Mucosa of stomach (tissue), 1 donor: ENCODE results near the gene HCK.

ENCODE experiments used
- H3K27me3 ChIP-seq: one replicate; pipeline ENCODE4 v1.7.0; 2013; ENCODE audit warnings: mild to moderate bottlenecking, low read length; ENCODE audit not compliant: control insufficient read depth, insufficient read depth
- H3K36me3 ChIP-seq: one replicate; pipeline ENCODE4 v1.7.0; 2013; ENCODE audit warnings: low read length; ENCODE audit not compliant: control insufficient read depth, insufficient read depth
- H3K4me1 ChIP-seq: one replicate; pipeline ENCODE4 v1.7.0; 2013; ENCODE audit warnings: mild to moderate bottlenecking, low read length; ENCODE audit not compliant: control insufficient read depth, insufficient read depth
- H3K4me3 ChIP-seq: one replicate; pipeline ENCODE4 v1.7.0; 2013; ENCODE audit warnings: low read length
- H3K9ac ChIP-seq: one replicate; pipeline ENCODE4 v1.7.0; 2013; ENCODE audit warnings: mild to moderate bottlenecking, low read length, moderate library complexity
- H3K9me3 ChIP-seq: one replicate; pipeline ENCODE4 v1.7.0; 2013; ENCODE audit warnings: mild to moderate bottlenecking, low read length, moderate library complexity; ENCODE audit not compliant: control insufficient read depth
- donor health status: Pancreatic carcinoma.

HCK gene

DNA sequence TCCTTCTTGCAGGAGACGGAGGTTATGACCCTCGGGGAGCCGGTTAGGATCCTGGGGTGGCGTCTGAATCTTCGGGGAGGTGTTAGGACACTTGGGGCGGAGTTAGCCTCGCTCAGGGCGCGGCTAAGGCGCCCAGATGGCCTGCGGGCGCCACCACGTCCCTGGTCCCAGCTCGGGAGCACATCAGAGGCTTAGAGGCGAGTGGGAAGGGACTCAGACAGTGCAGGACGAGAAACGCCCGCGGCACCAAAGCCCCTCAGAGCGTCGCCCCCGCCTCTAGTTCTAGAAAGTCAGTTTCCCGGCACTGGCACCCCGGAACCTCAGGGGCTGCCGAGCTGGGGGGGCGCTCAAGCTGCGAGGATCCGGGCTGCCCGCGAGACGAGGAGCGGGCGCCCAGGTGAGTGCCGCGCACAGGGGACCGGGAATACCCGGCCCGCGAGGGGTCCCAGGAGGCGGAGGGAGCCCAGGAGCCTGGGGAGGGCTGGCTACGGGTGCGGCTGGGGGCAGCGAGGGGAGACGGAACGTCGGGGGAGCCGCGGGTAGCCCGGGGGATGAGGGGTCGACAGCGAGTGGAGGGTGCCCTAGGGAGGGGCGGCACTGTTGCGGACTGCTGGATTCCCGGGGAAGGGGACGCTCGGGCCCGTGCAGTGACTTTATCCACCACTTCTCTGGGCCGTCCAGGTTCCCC lies at the start of gene HCK:
Gene HCK (plus strand): TSS at position 153 of the 688 bp plus-strand sequence.
- no peak within 1 kb of the TSS for H3K4me3 ChIP-seq
- H3K27me3 ChIP-seq: peaks cover 36% of the 10 kb centered on the region
- peaks cover 6% of the 10 kb centered on the region for H3K4me1 ChIP-seq
- no peaks in the 10 kb centered on the region for H3K36me3 ChIP-seq
- no peaks in the 10 kb centered on the region for H3K9me3 ChIP-seq
- peak within 1 kb of the TSS; percentile 39 for H3K9ac ChIP-seq

DNA sequence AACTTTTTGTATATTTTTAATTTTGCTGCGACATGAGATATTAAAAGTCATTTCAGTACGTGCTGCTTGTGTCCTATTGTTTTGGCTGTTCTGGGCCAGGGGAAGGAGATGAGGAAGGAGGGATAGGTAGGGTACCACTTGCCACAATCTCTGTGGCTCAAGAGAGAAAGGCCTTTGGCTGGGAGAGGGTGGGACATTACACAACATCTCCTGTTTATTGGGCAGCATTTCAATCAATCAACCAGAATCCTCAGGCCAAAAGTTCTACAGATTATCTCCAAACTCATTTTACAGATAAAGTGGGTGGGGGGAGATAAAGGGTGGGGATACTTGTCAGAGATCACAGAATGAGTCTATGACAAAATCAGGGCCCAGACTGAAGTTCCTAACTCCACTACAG lies 48.7 kb upstream of the HCK start:
- H3K36me3 ChIP-seq: no peaks in the 10 kb centered on the region
- no peak overlapping the region for H3K4me3 ChIP-seq
- H3K27me3 ChIP-seq: peaks cover 7% of the 10 kb centered on the region
- H3K4me1 ChIP-seq: no peaks in the 10 kb centered on the region
- H3K9ac ChIP-seq: no peak overlapping the region
- H3K9me3 ChIP-seq: no peaks in the 10 kb centered on the region

DNA sequence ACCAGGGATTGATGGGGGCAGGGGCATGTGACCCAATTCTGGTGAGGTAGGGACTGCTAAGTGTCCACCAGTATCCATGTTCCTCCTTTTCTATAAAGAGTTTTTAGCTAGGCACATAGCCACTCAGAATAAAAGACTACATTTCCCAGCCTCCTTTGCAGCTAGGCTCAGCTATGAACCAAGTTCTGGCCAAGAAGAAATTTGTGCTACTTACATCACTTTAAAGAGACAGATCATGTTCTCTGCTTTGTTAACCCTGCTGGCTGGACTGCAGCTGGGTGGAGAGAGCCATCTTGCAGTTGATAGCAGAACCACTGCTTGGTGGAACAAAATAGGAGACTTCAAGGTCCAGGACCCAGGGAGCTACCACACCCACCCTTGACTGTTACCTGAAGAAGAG lies 47.1 kb upstream of the HCK start:
- H3K9ac ChIP-seq: no peak overlapping the region
- H3K4me3 ChIP-seq: no peak overlapping the region
- H3K9me3 ChIP-seq: no peaks in the 10 kb centered on the region
- H3K27me3 ChIP-seq: peaks cover 7% of the 10 kb centered on the region
- no peaks in the 10 kb centered on the region for H3K36me3 ChIP-seq
- no peaks in the 10 kb centered on the region for H3K4me1 ChIP-seq

DNA sequence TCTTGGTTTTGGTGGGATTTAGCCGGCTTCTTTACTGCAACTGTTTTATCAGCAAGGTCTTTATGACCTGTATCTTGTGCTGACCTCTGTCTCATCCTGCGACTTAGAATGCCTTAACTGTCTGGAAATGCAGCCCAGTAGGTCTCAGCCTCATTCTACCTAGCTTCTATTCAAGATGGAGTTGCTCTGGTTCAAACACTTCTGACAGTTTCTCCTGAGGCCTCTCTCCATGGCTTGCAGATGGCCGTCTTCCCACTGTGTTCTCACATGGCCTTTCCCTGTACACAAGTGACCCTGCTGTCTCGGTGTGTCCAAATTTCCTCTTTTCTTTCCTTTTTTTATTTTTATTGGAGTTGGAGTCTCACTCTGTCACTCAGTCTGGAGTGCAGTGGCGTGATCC lies 46.0 kb upstream of the HCK start:
- Histone ChIP-seq H3K36me3 (no peaks in the 10 kb centered on the region), H3K4me3 (no peak overlapping the region), H3K27me3 (peaks cover 7% of the 10 kb centered on the region), H3K4me1 (no peaks in the 10 kb centered on the region), H3K9me3 (no peaks in the 10 kb centered on the region), H3K9ac (no peak overlapping the region)

DNA sequence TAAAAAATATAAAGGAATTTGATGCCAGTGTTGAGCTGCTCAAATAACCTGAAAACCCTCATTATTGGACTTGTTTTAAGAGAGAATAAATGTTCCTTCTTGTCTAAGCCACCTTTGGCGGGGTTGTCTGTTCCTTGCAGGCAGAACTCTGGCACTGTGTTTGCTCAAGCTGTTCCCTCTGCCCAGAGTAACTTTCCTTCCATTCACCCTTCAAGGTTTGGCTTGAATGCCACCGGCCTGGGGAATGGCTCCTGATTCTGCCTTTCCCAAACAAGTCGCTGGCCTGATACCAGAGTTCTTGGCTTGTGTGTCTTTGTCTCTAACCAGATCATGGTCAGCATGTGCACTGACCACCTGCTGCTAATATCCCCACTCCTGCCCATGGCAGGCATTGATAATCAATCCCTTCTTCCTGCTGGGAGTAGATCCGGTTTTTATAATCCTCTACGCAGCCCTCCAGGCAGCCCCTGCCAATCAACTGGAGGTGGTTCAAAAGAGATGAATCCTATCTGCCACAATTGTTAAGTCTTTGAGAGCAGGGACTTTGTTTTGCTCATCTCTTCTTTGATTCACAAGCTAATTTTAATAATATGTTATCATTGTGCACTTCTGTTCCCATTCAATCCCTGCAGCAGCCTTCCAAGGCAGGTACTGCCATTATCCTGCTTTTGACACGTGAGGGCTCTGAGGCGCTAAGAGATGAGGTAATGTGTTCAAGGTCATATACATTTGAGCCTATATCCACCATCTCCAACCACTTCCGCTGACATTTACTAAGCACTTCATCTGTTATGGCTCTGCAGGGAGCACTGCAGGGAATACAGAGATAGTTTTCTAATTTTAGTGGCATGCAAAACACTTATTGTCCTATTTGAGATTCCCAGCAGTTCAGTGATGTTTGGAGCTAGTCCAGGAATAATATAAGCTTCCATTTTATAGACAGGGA lies 44.9 kb upstream of the HCK start:
- Histone ChIP-seq H3K9ac (no peak overlapping the region), H3K4me3 (no peak overlapping the region), H3K9me3 (no peaks in the 10 kb centered on the region), H3K36me3 (no peaks in the 10 kb centered on the region), H3K4me1 (no peaks in the 10 kb centered on the region), H3K27me3 (peaks cover 7% of the 10 kb centered on the region)

DNA sequence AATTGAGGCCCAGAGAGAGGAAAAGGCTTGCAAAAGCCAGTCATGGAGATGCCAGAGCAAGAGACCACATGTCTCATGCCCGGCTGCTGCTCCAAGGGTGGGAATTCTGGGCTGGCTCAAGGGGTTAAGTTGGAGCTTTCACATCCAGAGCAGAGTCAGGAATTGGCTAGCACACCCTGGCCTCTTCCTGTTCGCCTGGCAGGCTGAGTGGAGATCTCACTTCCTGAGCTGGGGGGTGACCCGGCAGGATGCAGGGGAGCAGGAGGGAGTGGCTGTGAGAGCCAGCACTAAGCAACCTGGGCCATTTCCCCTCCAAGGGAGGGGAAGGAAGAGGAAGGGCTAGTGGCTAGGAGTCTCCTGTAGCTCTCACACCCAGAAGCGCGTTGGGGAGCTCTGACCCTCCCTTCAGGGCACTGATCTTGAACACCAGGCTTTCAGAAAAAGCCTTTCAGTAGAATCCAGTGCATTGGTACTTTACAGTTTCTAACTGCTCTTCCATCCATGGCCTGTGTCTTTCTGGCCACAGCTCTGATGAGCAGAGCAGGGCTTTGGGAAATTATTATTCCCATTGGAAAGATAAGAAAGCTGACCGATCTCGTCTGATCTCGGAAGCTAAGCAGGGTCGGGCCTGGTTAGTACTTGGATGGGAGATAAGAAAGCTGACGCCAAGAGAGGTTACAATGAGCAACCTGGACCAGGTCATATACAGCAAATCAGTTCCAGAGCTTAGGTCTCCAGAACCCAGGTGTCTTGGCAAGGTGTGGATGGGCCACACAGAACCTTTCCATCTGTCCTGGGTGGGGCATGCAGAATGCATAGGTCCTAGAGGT lies 44.0 kb upstream of the HCK start:
- no peaks in the 10 kb centered on the region for H3K9me3 ChIP-seq
- H3K4me3 ChIP-seq: no peak overlapping the region
- H3K4me1 ChIP-seq: no peaks in the 10 kb centered on the region
- no peaks in the 10 kb centered on the region for H3K36me3 ChIP-seq
- H3K9ac ChIP-seq: no peak overlapping the region
- H3K27me3 ChIP-seq: peaks cover 7% of the 10 kb centered on the region

DNA sequence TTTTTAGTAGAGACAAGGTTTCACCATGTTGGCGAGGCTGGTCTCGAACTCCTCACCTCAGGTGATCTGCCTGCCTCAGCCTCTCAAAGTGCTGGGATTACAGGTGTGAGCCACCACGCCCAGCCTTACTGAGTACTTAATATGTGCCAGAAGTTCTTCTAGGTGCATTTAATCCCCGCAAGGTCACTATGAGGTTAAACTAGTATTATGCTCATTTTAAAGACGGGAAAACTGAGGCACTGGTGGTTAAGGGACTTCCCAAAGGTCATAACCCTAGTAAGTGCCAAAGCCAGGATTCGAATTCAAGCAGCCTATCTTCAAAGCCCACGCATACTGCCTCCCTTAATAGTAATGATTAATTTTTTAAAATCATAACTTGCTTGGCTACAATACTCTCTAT lies 42.5 kb upstream of the HCK start:
- H3K4me1 ChIP-seq: no peaks in the 10 kb centered on the region
- H3K9ac ChIP-seq: no peak overlapping the region
- H3K36me3 ChIP-seq: no peaks in the 10 kb centered on the region
- H3K4me3 ChIP-seq: no peak overlapping the region
- peaks cover 7% of the 10 kb centered on the region for H3K27me3 ChIP-seq
- no peaks in the 10 kb centered on the region for H3K9me3 ChIP-seq

DNA sequence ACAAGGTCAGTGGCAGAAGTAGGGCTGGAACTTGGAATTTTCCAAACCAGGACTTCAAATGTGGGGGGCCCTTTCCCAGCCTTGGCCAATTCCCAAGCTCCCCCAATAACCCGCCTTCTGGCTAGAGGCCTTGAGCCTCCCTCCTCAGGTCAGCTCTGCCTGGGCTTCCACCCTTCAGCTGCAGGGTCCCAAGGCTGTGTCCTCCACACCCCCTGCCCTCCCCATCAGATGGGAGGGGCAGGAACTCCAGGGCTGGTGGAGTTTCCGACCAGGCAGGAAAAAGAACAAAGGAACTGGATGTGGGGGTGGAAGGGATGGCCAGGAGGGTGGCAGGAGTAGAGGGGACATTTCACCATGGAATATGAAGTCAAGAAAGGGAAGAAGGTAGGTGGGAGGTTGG lies 41.9 kb upstream of the HCK start, which contains the start of gene CCM2L:
Gene CCM2L (plus strand): TSS at position 338 of the 400 bp plus-strand sequence. CDS start 17 bp downstream, at position 355.
- peaks cover 7% of the 10 kb centered on the region for H3K27me3 ChIP-seq

DNA sequence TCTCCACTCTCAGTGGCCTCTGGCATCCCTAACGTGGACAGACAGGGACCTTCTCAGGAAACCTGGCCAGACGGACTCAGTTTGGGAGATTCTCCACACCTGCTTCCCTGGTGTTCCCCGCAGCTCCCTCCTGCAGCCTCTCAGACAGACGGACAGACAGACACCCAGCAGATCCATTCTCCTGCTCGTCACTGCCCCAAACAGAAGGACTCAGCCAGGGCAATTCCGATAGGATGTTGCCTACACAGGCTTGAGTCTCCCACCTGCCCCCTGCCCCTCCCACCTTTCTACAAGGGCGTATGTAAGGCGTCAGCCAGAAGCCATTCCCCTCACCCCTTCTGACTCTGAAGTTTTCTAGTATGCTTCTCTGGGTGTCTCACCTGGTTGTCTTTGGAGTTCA lies 41.4 kb upstream of the HCK start:
- Histone ChIP-seq H3K4me3 (no peak overlapping the region), H3K9ac (no peak overlapping the region), H3K9me3 (no peaks in the 10 kb centered on the region), H3K4me1 (no peaks in the 10 kb centered on the region), H3K27me3 (peaks cover 7% of the 10 kb centered on the region), H3K36me3 (no peaks in the 10 kb centered on the region)

More for the DNA sequence above, 41.9 kb upstream of the HCK start, which contains the start of gene CCM2L:
- no peaks in the 10 kb centered on the region for H3K36me3 ChIP-seq
- H3K9me3 ChIP-seq: no peaks in the 10 kb centered on the region
- no peaks in the 10 kb centered on the region for H3K4me1 ChIP-seq
- no peak within 1 kb of the TSS for H3K9ac ChIP-seq
- H3K4me3 ChIP-seq: no peak within 1 kb of the TSS

DNA sequence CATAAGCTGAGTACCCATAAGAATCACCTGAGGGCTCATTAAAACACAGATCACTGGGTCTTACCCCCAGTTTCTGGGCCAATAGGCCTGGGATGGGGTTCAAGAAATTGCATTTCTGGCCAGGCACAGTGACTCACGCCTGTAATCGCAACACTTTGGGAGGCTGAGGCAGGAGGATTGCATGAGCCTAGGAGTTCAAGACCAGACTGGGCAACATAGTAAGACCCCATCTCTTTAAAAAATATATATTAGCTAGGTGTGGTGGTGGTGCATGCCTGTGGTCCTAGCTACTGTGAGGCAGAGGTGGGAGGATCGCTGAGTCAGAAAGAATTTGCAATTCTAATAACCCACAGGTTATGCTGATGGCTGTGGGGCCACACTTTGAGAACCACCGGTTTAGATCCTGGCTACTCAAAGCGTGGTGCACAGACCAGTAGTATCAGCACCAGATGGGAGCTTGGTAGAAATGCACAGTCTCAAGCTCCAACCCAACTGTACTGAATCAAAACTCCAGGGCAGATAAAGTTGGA lies 39.8 kb upstream of the HCK start:
- peaks cover 10% of the 10 kb centered on the region for H3K27me3 ChIP-seq
- H3K4me1 ChIP-seq: no peaks in the 10 kb centered on the region
- H3K9ac ChIP-seq: no peak overlapping the region
- no peak overlapping the region for H3K4me3 ChIP-seq
- no peaks in the 10 kb centered on the region for H3K36me3 ChIP-seq
- no peaks in the 10 kb centered on the region for H3K9me3 ChIP-seq

DNA sequence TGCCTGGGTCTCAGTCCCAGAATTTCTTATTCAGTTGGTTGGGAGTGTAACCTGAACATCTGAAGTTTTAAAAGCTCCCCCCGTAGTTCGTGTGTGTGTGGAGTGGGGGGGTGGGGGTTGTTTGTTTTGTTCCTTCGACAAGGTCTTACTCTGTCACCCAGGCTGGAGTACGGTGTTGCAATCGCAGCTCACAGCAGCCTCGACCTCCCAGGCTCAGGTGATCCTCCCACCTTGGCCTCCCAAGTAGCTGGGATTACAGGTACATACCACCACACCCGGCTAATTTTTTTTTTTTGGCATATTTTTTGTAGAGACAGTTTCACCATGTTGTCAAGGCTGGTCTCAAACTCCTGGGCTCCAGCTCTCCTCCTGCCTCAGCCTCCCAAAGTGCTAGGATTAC lies 38.7 kb upstream of the HCK start:
- H3K36me3 ChIP-seq: no peaks in the 10 kb centered on the region
- H3K4me3 ChIP-seq: no peak overlapping the region
- H3K9me3 ChIP-seq: no peaks in the 10 kb centered on the region
- H3K27me3 ChIP-seq: peaks cover 10% of the 10 kb centered on the region
- H3K4me1 ChIP-seq: peaks cover 4% of the 10 kb centered on the region
- H3K9ac ChIP-seq: no peak overlapping the region
